H1 (cell line): ENCODE measurements around the gene ARHGEF40. TPM values are rescaled to one million over a fixed set of nuclear protein-coding genes. Genes with fewer than 3 reads are reported as not detected.

Experiments
- ATF3 ChIP-seq: IDR thresholded peaks from 2 replicates; pipeline ENCODE4 v1.6.1; 2011; ENCODE audit warnings: low read depth, mild to moderate bottlenecking, low read length; ENCODE audit not compliant: insufficient read depth
- CHD2 ChIP-seq: IDR thresholded peaks from 2 replicates; pipeline ENCODE4 v1.6.1; 2012; ENCODE audit warnings: low read length, improper control_type of control experiment
- CTBP2 ChIP-seq: IDR thresholded peaks from 2 replicates; pipeline ENCODE4 v1.7.0; 2011; ENCODE audit warnings: borderline replicate concordance, mild to moderate bottlenecking, moderate library complexity, mixed read lengths, low read length; ENCODE audit not compliant: insufficient read depth, insufficient read length
- JUND ChIP-seq: IDR thresholded peaks from 2 replicates; pipeline ENCODE4 v1.6.1; 2011; ENCODE audit warnings: mild to moderate bottlenecking, improper control_type of control experiment, low read length
- SP4 ChIP-seq: IDR thresholded peaks from 2 replicates; pipeline ENCODE4 v1.6.1; 2012; ENCODE audit warnings: low read length, inconsistent platforms
- polyA plus RNA-seq, 7 experiments: library from polyadenylated mRNA; depleted of rRNA in 3 of 7; stranded (reverse) in 5 of 7; unstranded in 2 of 7; fragments of >200 nt in 5 of 7; fragments of 200-250 nt in 2 of 7; gene quantifications; 1 replicate in 5 of 7; 2 replicates in 1 of 7; 4 replicates in 1 of 7; pipeline versions ENCODE4 v1.2.1 to v1.2.3, GENCODE V29; 2011 to 2013; ENCODE audit warnings: missing spikeins in 2 of 7, mixed read lengths in 2 of 7
- total RNA-seq: library from RNA; stranded (reverse); fragmentation: NEBNext Ultra II Directional; extraction: Animal tissue kit (Norgen Biotek cat#: 25700); gene quantifications from 2 replicates; pipeline ENCODE4 v1.2.1, GENCODE V29; 2021

Gene ARHGEF40
- total and polyA plus RNA-seq, 2 of the 8 experiments (the other 6 are each of a cell fraction or from before 2014, with no cell fraction given), result 53.1 to 101 TPM

- TF ChIP-seq CTBP2 (no peak), JUND (no peak), SP4 (no peak), CHD2 (no peak), ATF3 (no peak)
These were observed 43.3 kb downstream of the ARHGEF40 start (continued) for GRCh38 chr14:21113369-21113768.
